ENCODE data around the gene GNPTG.

The GNPTG gene

GRCh38 chr16:1375298-1375640 is 23.5 kb downstream of the GNPTG start:
- H3K79me2 ChIP-seq (ENCODE audit: control insufficient read depth, insufficient read depth, low read length, unreplicated experiment) = peaks cover 33% of the 10 kb centered on the region
- H3K36me3 ChIP-seq (ENCODE audit: insufficient read depth, low read length) = peaks cover 3% of the 10 kb centered on the region; the same call in 1 of the 2 replicates
- no peak overlapping the region for H3K4me3 ChIP-seq (ENCODE audit: low read depth, low read length)
- H2AFZ ChIP-seq (ENCODE audit: low read length, unreplicated experiment) = no peak overlapping the region
- H3K27ac ChIP-seq (ENCODE audit: low read depth, low read length) = no peak overlapping the region
- no peaks in the 10 kb centered on the region for H3K27me3 ChIP-seq (ENCODE audit: insufficient read depth, low read length)
- H3K4me1 ChIP-seq (ENCODE audit: control insufficient read depth, insufficient read depth, low read length, unreplicated experiment) = peaks cover 12% of the 10 kb centered on the region

- no peak overlapping the region for H2AFZ ChIP-seq (ENCODE audit: low read length, unreplicated experiment)
- no peak overlapping the region for H3K4me3 ChIP-seq (ENCODE audit: low read depth, low read length)
- H3K27ac ChIP-seq (ENCODE audit: low read depth, low read length) = no peak overlapping the region
- no peaks in the 10 kb centered on the region for H3K27me3 ChIP-seq (ENCODE audit: insufficient read depth, low read length)
- H3K36me3 ChIP-seq (ENCODE audit: insufficient read depth, low read length) = peaks cover 3% of the 10 kb centered on the region; the same call in 1 of the 2 replicates
- peaks cover 33% of the 10 kb centered on the region for H3K79me2 ChIP-seq (ENCODE audit: control insufficient read depth, insufficient read depth, low read length, unreplicated experiment)
- peaks cover 12% of the 10 kb centered on the region for H3K4me1 ChIP-seq (ENCODE audit: control insufficient read depth, insufficient read depth, low read length, unreplicated experiment)
These were observed 24.1 kb downstream of the GNPTG start for GRCh38 chr16:1375741-1376410.

GRCh38 chr16:1377406-1378010 is 25.8 kb downstream of the GNPTG start:
- Histone ChIP-seq H3K27ac (ENCODE audit: low read depth, low read length) (peak overlapping the region; percentile 97; the same call in 1 of the 2 replicates), H3K36me3 (ENCODE audit: insufficient read depth, low read length) (no peaks in the 10 kb centered on the region), H3K4me3 (ENCODE audit: low read depth, low read length) (peak overlapping the region; percentile 99), H3K4me1 (ENCODE audit: control insufficient read depth, insufficient read depth, low read length, unreplicated experiment) (peaks cover 12% of the 10 kb centered on the region), H3K27me3 (ENCODE audit: insufficient read depth, low read length) (no peaks in the 10 kb centered on the region), H3K79me2 (ENCODE audit: control insufficient read depth, insufficient read depth, low read length, unreplicated experiment) (peaks cover 28% of the 10 kb centered on the region), H2AFZ (ENCODE audit: low read length, unreplicated experiment) (no peak overlapping the region)

- peaks cover 12% of the 10 kb centered on the region for H3K4me1 ChIP-seq (ENCODE audit: control insufficient read depth, insufficient read depth, low read length, unreplicated experiment)
- no peak overlapping the region for H2AFZ ChIP-seq (ENCODE audit: low read length, unreplicated experiment)
- peaks cover 28% of the 10 kb centered on the region for H3K79me2 ChIP-seq (ENCODE audit: control insufficient read depth, insufficient read depth, low read length, unreplicated experiment)
- H3K36me3 ChIP-seq (ENCODE audit: insufficient read depth, low read length) = no peaks in the 10 kb centered on the region
- H3K4me3 ChIP-seq (ENCODE audit: low read depth, low read length) = peak overlapping the region; percentile 99
- H3K27me3 ChIP-seq (ENCODE audit: insufficient read depth, low read length) = no peaks in the 10 kb centered on the region
- H3K27ac ChIP-seq (ENCODE audit: low read depth, low read length) = peak overlapping the region; percentile 97
These were observed 26.5 kb downstream of the GNPTG start for GRCh38 chr16:1378087-1378803.

GRCh38 chr16:1378804-1379303 is 27.1 kb downstream of the GNPTG start:
- peaks cover 28% of the 10 kb centered on the region for H3K79me2 ChIP-seq (ENCODE audit: control insufficient read depth, insufficient read depth, low read length, unreplicated experiment)
- H2AFZ ChIP-seq (ENCODE audit: low read length, unreplicated experiment) = peak overlapping the region; percentile 84
- H3K36me3 ChIP-seq (ENCODE audit: insufficient read depth, low read length) = no peaks in the 10 kb centered on the region
- H3K4me1 ChIP-seq (ENCODE audit: control insufficient read depth, insufficient read depth, low read length, unreplicated experiment) = peaks cover 12% of the 10 kb centered on the region
- peak overlapping the region; percentile 99 for H3K4me3 ChIP-seq (ENCODE audit: low read depth, low read length)
- no peaks in the 10 kb centered on the region for H3K27me3 ChIP-seq (ENCODE audit: insufficient read depth, low read length)
- peak overlapping the region; percentile 97 for H3K27ac ChIP-seq (ENCODE audit: low read depth, low read length)

- Histone ChIP-seq H2AFZ (ENCODE audit: low read length, unreplicated experiment) (peak overlapping the region; percentile 84), H3K27ac (ENCODE audit: low read depth, low read length) (peak overlapping the region; percentile 97), H3K27me3 (ENCODE audit: insufficient read depth, low read length) (no peaks in the 10 kb centered on the region), H3K79me2 (ENCODE audit: control insufficient read depth, insufficient read depth, low read length, unreplicated experiment) (peaks cover 25% of the 10 kb centered on the region), H3K36me3 (ENCODE audit: insufficient read depth, low read length) (no peaks in the 10 kb centered on the region), H3K4me1 (ENCODE audit: control insufficient read depth, insufficient read depth, low read length, unreplicated experiment) (peaks cover 12% of the 10 kb centered on the region), H3K4me3 (ENCODE audit: low read depth, low read length) (peak overlapping the region; percentile 99)
These were observed 27.8 kb downstream of the GNPTG start for GRCh38 chr16:1379304-1380076.

GRCh38 chr16:1380195-1380594 is 28.5 kb downstream of the GNPTG start:
- no peak overlapping the region for H3K27ac ChIP-seq (ENCODE audit: low read depth, low read length)

GRCh38 chr16:1381612-1382406 is 30.1 kb downstream of the GNPTG start:
- H3K27ac ChIP-seq (ENCODE audit: low read depth, low read length) = no peak overlapping the region
- peaks cover 17% of the 10 kb centered on the region for H3K79me2 ChIP-seq (ENCODE audit: control insufficient read depth, insufficient read depth, low read length, unreplicated experiment)
- H2AFZ ChIP-seq (ENCODE audit: low read length, unreplicated experiment) = no peak overlapping the region
- no peak overlapping the region for H3K4me3 ChIP-seq (ENCODE audit: low read depth, low read length)
- no peaks in the 10 kb centered on the region for H3K27me3 ChIP-seq (ENCODE audit: insufficient read depth, low read length)
- peaks cover 12% of the 10 kb centered on the region for H3K4me1 ChIP-seq (ENCODE audit: control insufficient read depth, insufficient read depth, low read length, unreplicated experiment)
- H3K36me3 ChIP-seq (ENCODE audit: insufficient read depth, low read length) = no peaks in the 10 kb centered on the region

More at GRCh38 chr16:1380195-1380594, 28.5 kb downstream of the GNPTG start:
- H2AFZ ChIP-seq (ENCODE audit: low read length, unreplicated experiment) = no peak overlapping the region
- H3K36me3 ChIP-seq (ENCODE audit: insufficient read depth, low read length) = no peaks in the 10 kb centered on the region
- H3K27me3 ChIP-seq (ENCODE audit: insufficient read depth, low read length) = no peaks in the 10 kb centered on the region
- no peak overlapping the region for H3K4me3 ChIP-seq (ENCODE audit: low read depth, low read length)
- H3K79me2 ChIP-seq (ENCODE audit: control insufficient read depth, insufficient read depth, low read length, unreplicated experiment) = peaks cover 22% of the 10 kb centered on the region
- peaks cover 12% of the 10 kb centered on the region for H3K4me1 ChIP-seq (ENCODE audit: control insufficient read depth, insufficient read depth, low read length, unreplicated experiment)

GRCh38 chr16:1383556-1383955 is 31.8 kb downstream of the GNPTG start:
- Histone ChIP-seq H3K4me1 (ENCODE audit: control insufficient read depth, insufficient read depth, low read length, unreplicated experiment) (peaks cover 2% of the 10 kb centered on the region), H3K4me3 (ENCODE audit: low read depth, low read length) (no peak overlapping the region), H3K79me2 (ENCODE audit: control insufficient read depth, insufficient read depth, low read length, unreplicated experiment) (peaks cover 7% of the 10 kb centered on the region), H2AFZ (ENCODE audit: low read length, unreplicated experiment) (no peak overlapping the region), H3K27ac (ENCODE audit: low read depth, low read length) (no peak overlapping the region), H3K36me3 (ENCODE audit: insufficient read depth, low read length) (no peaks in the 10 kb centered on the region), H3K27me3 (ENCODE audit: insufficient read depth, low read length) (no peaks in the 10 kb centered on the region)

GRCh38 chr16:1385232-1385631 is 33.5 kb downstream of the GNPTG start:
- H3K4me3 ChIP-seq (ENCODE audit: low read depth, low read length) = no peak overlapping the region
- H3K27me3 ChIP-seq (ENCODE audit: insufficient read depth, low read length) = no peaks in the 10 kb centered on the region
- no peak overlapping the region for H2AFZ ChIP-seq (ENCODE audit: low read length, unreplicated experiment)
- no peaks in the 10 kb centered on the region for H3K36me3 ChIP-seq (ENCODE audit: insufficient read depth, low read length)
- no peak overlapping the region for H3K27ac ChIP-seq (ENCODE audit: low read depth, low read length)
- H3K79me2 ChIP-seq (ENCODE audit: control insufficient read depth, insufficient read depth, low read length, unreplicated experiment) = no peaks in the 10 kb centered on the region
- H3K4me1 ChIP-seq (ENCODE audit: control insufficient read depth, insufficient read depth, low read length, unreplicated experiment) = no peaks in the 10 kb centered on the region
